Upper lobe of left lung (tissue), 4 donors: ENCODE data around the gene GATA1.

Experiments used
- CTCF ChIP-seq, 6 experiments: fragments of 450-650 bp in 4 of 6; fragments of 200-600 bp in 2 of 6; sonication (generic) in 2 of 6; IDR thresholded peaks; one replicate each; pipeline ENCODE4 v1.5.1; 2016 to 2019; ENCODE audit warnings: antibody characterized with exemption in 6 of 6
- POLR2AphosphoS5 ChIP-seq, 2 donors: sonication (generic); formaldehyde crosslinking; IDR thresholded peaks; one replicate each; pipeline ENCODE4 v1.5.1; 2017; ENCODE audit warnings: antibody characterized with exemption in 2 of 2

- no peak for TF ChIP-seq CTCF (IDR thresholded peaks at IDR 0.05)
- no peak for TF ChIP-seq POLR2AphosphoS5 (IDR thresholded peaks at IDR 0.05)
Observed at GRCh38 chrX:48745222-48745621, 41.2 kb upstream of the GATA1 start.
